ENCODE data around the gene OR2A42. TPM values are rescaled to one million over a fixed set of nuclear protein-coding genes. Genes with fewer than 3 reads are reported as not detected.
A peak's percentile ranks its signal among the peaks of the same experiment; 100 is the strongest.
"Not testable (repeated sequence)": the region's sequence is repeated elsewhere in the genome, so short reads cannot be mapped to it uniquely, and the experiment has no call there.

The OR2A42 gene
- total RNA-seq, 1 donor from 2014 or later = not detected

- H3K27me3 Mint-ChIP-seq; intact Hi-C loops (cut with micrococcal nuclease); ATAC-seq (ENCODE audit: low read depth); H3K4me1 Mint-ChIP-seq; POLR2A ChIA-PET; H3K9me3 Mint-ChIP-seq; DNase-seq; H3K36me3 Mint-ChIP-seq (ENCODE audit: low read depth); H3K4me3 Mint-ChIP-seq; H3K27ac Mint-ChIP-seq; CTCF ChIA-PET: not testable (repeated sequence)
Observed at GRCh38 chr7:144223675-144224074, 15.7 kb downstream of the OR2A42 start.

GRCh38 chr7:144220531-144220930, 18.9 kb downstream of the OR2A42 start:
- ATAC-seq (ENCODE audit: low read depth); CTCF ChIA-PET; H3K4me3 Mint-ChIP-seq; H3K4me1 Mint-ChIP-seq; H3K36me3 Mint-ChIP-seq (ENCODE audit: low read depth); H3K27ac Mint-ChIP-seq; DNase-seq; H3K9me3 Mint-ChIP-seq; POLR2A ChIA-PET; H3K27me3 Mint-ChIP-seq; intact Hi-C loops (cut with micrococcal nuclease): not testable (repeated sequence)

DNA sequence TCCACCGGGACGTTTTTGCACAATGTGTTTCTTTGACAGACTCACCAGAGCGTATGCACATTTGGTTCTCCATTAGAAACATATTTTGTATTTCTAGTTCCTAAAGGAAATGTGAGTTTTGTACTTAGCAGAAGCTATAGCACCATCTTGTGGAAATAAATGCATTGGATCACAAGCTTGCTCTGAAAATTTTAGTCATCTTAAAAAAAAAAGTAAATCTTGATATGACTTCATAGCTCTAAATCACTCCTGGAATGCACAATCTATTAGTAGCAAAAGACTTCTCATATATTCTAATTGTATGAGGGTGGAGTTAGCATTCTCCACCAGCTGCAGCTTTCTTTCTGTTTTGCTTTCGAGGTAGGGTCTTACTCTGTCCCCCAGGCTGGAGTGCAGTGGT, 20.3 kb downstream of the OR2A42 start:
- H3K27ac Mint-ChIP-seq; H3K4me1 Mint-ChIP-seq; H3K27me3 Mint-ChIP-seq; DNase-seq; H3K9me3 Mint-ChIP-seq; CTCF ChIA-PET; H3K4me3 Mint-ChIP-seq; H3K36me3 Mint-ChIP-seq (ENCODE audit: low read depth); intact Hi-C loops (cut with micrococcal nuclease): not testable (repeated sequence)
- POLR2A ChIA-PET = interaction anchor here (0.7 kb wide), 1 partner anchor 311 kb away, joined by 4 read pairs; no protein-coding TSS in a partner anchor
- peak; percentile 40 for ATAC-seq (ENCODE audit: low read depth)

DNA sequence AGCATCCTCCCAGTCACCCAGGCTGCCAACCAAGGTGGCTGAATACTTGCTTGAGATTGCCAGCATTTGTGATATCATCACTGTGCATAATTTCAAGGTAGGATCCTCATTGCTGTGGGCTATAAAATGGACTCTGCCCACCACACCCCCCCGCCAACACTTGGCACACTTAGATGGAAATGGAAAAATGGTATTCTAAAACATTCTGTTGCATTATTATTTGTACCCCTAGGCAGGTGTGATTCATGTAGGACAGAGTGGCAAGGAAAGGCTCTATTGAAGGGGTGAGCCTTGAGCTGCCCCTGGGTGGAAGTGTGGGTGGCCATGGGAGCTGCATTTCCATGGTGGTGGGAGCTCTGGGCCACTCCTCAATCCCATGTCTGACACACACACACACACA, 20.8 kb downstream of the OR2A42 start:
- H3K9me3 Mint-ChIP-seq; ATAC-seq (ENCODE audit: low read depth); intact Hi-C loops (cut with micrococcal nuclease); CTCF ChIA-PET; H3K4me1 Mint-ChIP-seq; H3K27me3 Mint-ChIP-seq; H3K4me3 Mint-ChIP-seq; H3K36me3 Mint-ChIP-seq (ENCODE audit: low read depth); H3K27ac Mint-ChIP-seq; DNase-seq: not testable (repeated sequence)
- POLR2A ChIA-PET = interaction anchor here (0.7 kb wide), 1 partner anchor 311 kb away, joined by 4 read pairs; no protein-coding TSS in a partner anchor

DNA sequence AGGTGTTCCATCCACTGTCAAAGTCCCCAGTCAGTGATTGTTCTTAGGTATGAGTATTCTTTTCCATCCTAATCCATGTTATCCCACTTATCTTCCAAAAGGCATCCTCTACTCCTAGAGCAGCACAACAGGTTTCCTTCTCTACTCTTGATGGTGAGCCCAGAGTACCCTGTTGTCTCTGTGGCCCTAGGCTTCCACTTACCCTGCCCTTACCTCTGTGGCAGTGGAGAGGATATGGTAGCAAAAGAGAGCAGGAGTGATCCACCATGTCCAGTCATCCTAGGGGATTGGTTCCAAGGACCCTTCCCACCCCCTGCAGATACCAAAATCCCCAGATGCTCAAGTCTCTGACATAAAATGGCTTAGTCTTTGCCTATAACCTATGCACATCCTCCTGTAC, 22.2 kb downstream of the OR2A42 start:
- DNase-seq; H3K27me3 Mint-ChIP-seq; H3K36me3 Mint-ChIP-seq (ENCODE audit: low read depth); H3K27ac Mint-ChIP-seq; H3K4me3 Mint-ChIP-seq; H3K9me3 Mint-ChIP-seq; ATAC-seq (ENCODE audit: low read depth); intact Hi-C loops (cut with micrococcal nuclease); POLR2A ChIA-PET; CTCF ChIA-PET; H3K4me1 Mint-ChIP-seq: not testable (repeated sequence)

- POLR2A ChIA-PET; H3K27me3 Mint-ChIP-seq; ATAC-seq (ENCODE audit: low read depth); DNase-seq; CTCF ChIA-PET; H3K4me1 Mint-ChIP-seq; intact Hi-C loops (cut with micrococcal nuclease); H3K27ac Mint-ChIP-seq; H3K36me3 Mint-ChIP-seq (ENCODE audit: low read depth); H3K4me3 Mint-ChIP-seq; H3K9me3 Mint-ChIP-seq: not testable (repeated sequence)
Observed at GRCh38 chr7:144205306-144205705, 34.1 kb downstream of the OR2A42 start.

DNA sequence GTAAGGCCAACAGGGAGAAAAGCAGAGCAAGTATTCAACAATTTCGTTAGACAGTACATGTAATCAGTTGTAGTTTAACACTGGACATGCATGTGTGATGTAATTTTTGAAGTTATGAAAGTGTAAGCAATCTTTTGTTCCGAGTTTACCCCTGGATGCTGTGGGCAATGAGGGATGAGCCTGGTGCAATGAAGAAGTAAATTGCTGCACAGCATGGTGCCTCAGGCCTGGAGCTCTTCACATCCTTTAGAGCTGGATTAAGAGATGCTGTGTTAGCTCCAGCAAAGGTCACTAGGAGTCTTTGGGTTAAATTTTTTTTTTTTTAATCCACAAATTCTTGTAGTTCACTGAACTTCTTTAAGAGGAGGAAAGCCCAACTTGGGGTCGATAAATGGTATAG, 36.3 kb downstream of the OR2A42 start:
- H3K27ac Mint-ChIP-seq; intact Hi-C loops (cut with micrococcal nuclease); H3K4me3 Mint-ChIP-seq; H3K9me3 Mint-ChIP-seq; H3K4me1 Mint-ChIP-seq; H3K27me3 Mint-ChIP-seq; DNase-seq; ATAC-seq (ENCODE audit: low read depth); H3K36me3 Mint-ChIP-seq (ENCODE audit: low read depth); CTCF ChIA-PET; POLR2A ChIA-PET: not testable (repeated sequence)

DNA sequence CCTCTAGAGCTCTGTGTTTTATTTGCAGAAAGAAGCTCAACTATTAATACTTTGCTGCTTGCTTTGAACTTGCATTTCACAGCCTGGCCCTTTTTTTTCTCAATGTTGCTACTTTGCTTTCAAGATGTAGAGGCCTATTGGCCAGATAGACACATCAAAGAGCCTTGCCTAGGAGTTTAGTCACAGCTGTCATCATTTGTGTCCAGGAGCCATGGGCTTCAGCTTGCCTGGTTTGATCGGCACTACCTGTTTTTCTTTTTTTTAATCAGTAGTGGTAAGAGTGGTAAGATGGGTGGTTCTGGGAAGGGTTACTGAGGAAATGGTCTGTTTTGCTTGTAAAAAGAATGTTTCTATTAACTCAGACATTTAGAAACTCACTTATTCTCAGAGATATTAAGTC, 37.4 kb downstream of the OR2A42 start:
- intact Hi-C loops (cut with micrococcal nuclease); H3K4me1 Mint-ChIP-seq; DNase-seq; H3K9me3 Mint-ChIP-seq; H3K4me3 Mint-ChIP-seq; CTCF ChIA-PET; H3K27ac Mint-ChIP-seq; H3K36me3 Mint-ChIP-seq (ENCODE audit: low read depth); POLR2A ChIA-PET; ATAC-seq (ENCODE audit: low read depth); H3K27me3 Mint-ChIP-seq: not testable (repeated sequence)

DNA sequence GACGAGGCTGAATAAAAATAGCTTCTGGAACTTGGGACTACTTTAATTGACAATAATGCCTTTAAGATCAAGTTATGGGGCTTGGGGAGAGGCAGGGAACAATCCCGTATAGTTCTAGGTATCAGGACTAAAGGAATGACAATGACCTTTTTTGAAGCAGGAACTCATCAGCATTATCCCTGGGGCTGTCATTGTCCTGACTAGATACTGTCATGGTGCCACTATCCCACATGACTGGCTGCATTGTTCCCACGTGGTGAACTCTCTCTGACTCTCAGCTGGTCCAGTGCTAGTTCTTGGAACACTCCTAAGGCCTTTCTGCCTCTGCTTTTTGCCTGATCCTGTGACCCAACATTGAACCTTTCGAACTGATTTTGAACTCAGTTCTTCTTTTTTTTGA, 40.5 kb downstream of the OR2A42 start:
- H3K27ac Mint-ChIP-seq; CTCF ChIA-PET; DNase-seq; H3K27me3 Mint-ChIP-seq; ATAC-seq (ENCODE audit: low read depth); H3K9me3 Mint-ChIP-seq; intact Hi-C loops (cut with micrococcal nuclease); POLR2A ChIA-PET; H3K36me3 Mint-ChIP-seq (ENCODE audit: low read depth); H3K4me1 Mint-ChIP-seq; H3K4me3 Mint-ChIP-seq: not testable (repeated sequence)

DNA sequence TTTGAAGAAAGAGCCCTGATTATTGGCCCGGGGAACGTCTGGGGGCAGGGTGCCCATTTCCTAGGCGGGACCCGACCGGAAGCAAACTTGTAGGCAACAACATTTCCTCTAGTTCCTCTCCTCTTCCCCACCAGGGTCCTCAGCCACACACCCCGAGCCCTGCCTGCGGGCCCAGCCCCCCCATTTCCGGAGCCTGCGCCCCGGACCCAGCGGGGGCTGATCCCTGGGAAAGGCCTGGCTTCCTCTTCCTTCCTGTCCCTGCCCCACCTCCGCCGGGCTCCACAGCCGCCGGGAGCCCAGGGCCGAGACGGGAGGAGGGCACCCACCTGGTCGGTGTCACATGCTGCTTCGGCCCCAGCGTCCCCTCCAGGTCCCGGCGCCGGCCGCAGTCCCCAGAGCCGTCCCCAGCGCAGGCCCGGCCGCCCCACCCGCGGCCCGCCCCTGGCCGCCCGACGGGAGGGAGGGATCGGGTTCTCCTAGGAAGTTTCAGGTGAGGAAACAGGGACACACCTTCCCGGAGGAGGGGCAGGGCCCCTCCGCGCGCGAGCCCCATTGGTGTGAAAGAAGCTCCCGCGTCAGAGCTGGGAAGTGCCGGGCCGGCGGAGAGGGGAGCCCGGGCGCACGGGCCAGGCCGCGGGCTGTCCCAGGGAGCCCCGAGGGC, 44.1 kb downstream of the OR2A42 start, which contains the start of gene ARHGEF35:
Gene ARHGEF35, minus strand, starts transcription at position 622 of the 661 bp plus-strand sequence. CDS start 7,450 bp downstream, outside the sequence.
- H3K27me3 Mint-ChIP-seq; CTCF ChIA-PET; POLR2A ChIA-PET; H3K27ac Mint-ChIP-seq; H3K9me3 Mint-ChIP-seq; H3K36me3 Mint-ChIP-seq (ENCODE audit: low read depth); H3K4me1 Mint-ChIP-seq; intact Hi-C loops (cut with micrococcal nuclease); DNase-seq: not testable (repeated sequence)
- peak within 1 kb of the TSS; percentile 50 for H3K4me3 Mint-ChIP-seq
- peak; percentile 66 for ATAC-seq (ENCODE audit: low read depth)

DNA sequence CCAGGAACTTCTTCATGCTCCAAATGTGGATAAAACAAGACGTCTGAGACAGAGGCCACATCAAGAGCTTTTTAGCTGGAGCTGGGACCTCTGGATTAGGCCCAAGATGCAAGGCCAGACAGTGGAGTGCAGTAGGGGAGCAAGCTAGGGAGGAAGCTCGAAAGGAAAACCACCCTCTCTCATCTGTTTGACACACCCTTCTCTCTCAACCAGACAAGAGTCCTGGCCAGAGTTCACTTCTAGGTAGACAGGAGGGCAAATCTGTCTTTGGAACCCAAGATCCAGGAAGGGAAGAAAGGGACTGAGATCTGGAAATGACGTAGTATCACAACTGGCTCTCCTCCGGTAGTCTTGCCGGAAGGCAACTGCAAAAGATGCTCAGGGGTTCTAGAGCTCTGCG, 45.0 kb downstream of the OR2A42 start:
- ATAC-seq (ENCODE audit: low read depth); DNase-seq; H3K4me1 Mint-ChIP-seq; POLR2A ChIA-PET; H3K27ac Mint-ChIP-seq; H3K4me3 Mint-ChIP-seq; H3K9me3 Mint-ChIP-seq; intact Hi-C loops (cut with micrococcal nuclease); H3K27me3 Mint-ChIP-seq; H3K36me3 Mint-ChIP-seq (ENCODE audit: low read depth); CTCF ChIA-PET: not testable (repeated sequence)

- H3K27ac Mint-ChIP-seq; H3K4me1 Mint-ChIP-seq; ATAC-seq (ENCODE audit: low read depth); intact Hi-C loops (cut with micrococcal nuclease); POLR2A ChIA-PET; DNase-seq; H3K9me3 Mint-ChIP-seq; H3K4me3 Mint-ChIP-seq; CTCF ChIA-PET; H3K27me3 Mint-ChIP-seq; H3K36me3 Mint-ChIP-seq (ENCODE audit: low read depth): not testable (repeated sequence)
Observed at GRCh38 chr7:144193782-144194181, 45.6 kb downstream of the OR2A42 start.

Measured in activated B cell treated with CpG ODN at 0.5 μM for 24 hours (primary cell).